GM06990 (cell line): Measurements from ENCODE around the gene NKAIN1.

Source experiments
- DNase-seq: peaks from one replicate; pipeline ENCODE4 v3.0.0-alpha.2; 2011; ENCODE audit not compliant: insufficient read length; ENCODE audit errors: extremely low read depth
- H3K27me3 ChIP-seq: replicated peaks from 2 replicates; pipeline ENCODE4 v1.6.0; 2011; ENCODE audit warnings: low read length; ENCODE audit not compliant: control insufficient read depth, insufficient read depth
- H3K36me3 ChIP-seq: 2 replicates; pipeline ENCODE4 v1.5.1; 2011; ENCODE audit warnings: low read length; ENCODE audit not compliant: control insufficient read depth, insufficient read depth
- H3K4me3 ChIP-seq: replicated peaks from 2 replicates; pipeline ENCODE4 v1.5.1; 2011; ENCODE audit warnings: low read depth, mild to moderate bottlenecking, control low read depth, low read length
- TF ChIP-seq, protein P1 (sequence below): IDR thresholded peaks from 2 replicates; pipeline ENCODE4 v1.5.1; 2011; ENCODE audit warnings: low read length, control low read depth, mild to moderate bottlenecking, inconsistent platforms; ENCODE audit not compliant: insufficient read depth, poor library complexity, severe bottlenecking

The NKAIN1 gene

DNA sequence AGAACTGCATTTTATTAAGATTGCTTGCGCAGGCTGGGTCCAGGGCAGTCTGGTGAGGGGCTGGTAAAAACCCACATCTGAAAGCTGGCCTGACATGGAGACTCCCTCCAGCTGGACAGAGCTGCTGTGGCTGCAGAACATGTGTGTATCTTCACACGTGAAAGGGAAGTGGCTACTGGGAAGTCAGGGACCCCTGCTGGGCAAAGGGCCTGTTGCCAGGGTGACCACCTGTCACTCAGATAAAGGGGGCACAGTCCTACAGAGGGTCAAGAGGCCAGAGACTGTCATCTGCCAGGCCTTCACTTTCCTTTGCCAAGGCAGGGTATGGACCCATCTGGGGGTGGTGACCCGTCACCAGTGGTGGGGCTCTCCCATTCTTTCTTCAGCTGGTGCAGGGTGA is 17.5 kb downstream of the NKAIN1 start:
- H3K36me3 ChIP-seq, result no peaks in the 10 kb centered on the region
- H3K27me3 ChIP-seq, result no peaks in the 10 kb centered on the region
- no peak for DNase-seq
- H3K4me3 ChIP-seq, result no peak overlapping the region
- TF ChIP-seq, protein P1, sequence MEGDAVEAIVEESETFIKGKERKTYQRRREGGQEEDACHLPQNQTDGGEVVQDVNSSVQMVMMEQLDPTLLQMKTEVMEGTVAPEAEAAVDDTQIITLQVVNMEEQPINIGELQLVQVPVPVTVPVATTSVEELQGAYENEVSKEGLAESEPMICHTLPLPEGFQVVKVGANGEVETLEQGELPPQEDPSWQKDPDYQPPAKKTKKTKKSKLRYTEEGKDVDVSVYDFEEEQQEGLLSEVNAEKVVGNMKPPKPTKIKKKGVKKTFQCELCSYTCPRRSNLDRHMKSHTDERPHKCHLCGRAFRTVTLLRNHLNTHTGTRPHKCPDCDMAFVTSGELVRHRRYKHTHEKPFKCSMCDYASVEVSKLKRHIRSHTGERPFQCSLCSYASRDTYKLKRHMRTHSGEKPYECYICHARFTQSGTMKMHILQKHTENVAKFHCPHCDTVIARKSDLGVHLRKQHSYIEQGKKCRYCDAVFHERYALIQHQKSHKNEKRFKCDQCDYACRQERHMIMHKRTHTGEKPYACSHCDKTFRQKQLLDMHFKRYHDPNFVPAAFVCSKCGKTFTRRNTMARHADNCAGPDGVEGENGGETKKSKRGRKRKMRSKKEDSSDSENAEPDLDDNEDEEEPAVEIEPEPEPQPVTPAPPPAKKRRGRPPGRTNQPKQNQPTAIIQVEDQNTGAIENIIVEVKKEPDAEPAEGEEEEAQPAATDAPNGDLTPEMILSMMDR, result no peak

DNA sequence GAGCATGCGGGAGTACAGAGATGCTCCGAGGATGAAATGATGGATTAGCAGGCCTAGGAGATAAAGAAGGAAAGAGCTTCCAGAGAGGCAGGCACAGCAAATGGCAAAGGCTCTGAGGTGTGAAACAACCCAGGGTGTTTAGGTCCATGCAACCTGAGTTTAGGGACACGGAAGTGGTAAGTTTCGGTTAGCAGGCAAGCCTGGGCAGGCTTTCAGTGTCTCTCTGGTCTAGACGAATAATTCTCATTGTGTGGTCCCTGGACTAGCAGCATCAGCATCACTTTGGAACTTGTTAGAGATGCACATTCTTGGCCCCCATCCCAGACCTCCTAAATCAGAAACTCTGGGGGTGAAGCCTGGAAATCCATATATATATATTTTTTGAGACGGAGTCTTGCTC is 18.6 kb downstream of the NKAIN1 start:
- no peak overlapping the region for H3K4me3 ChIP-seq
- H3K27me3 ChIP-seq, result no peaks in the 10 kb centered on the region
- no peaks in the 10 kb centered on the region for H3K36me3 ChIP-seq
- TF ChIP-seq, protein P1, result no peak
- DNase-seq, result no peak

DNA sequence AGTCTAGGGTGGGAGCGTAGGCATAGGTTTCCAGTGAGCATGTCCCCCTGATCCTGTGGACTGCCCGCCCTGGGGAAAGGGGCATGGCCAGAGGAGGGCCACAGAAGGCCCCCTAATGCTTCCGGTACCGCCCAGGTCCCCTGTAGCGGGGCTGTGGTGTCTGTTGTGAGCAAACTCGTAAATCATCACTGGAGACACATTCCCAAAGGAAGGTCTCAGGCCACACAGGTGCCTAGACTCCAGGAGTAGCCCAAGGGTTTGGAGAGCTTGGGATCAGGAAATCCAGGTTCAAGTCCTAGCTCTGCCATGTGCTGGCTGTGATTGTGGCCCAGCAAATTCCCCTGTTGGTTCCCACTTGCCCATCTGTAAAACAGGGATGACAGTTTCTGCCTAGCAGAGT is 20.2 kb downstream of the NKAIN1 start:
- Histone ChIP-seq H3K4me3 (no peak overlapping the region), H3K27me3 (no peaks in the 10 kb centered on the region; the same call in 1 of the 2 replicates), H3K36me3 (no peaks in the 10 kb centered on the region)
- TF ChIP-seq, protein P1, result no peak
- DNase-seq, result no peak

DNA sequence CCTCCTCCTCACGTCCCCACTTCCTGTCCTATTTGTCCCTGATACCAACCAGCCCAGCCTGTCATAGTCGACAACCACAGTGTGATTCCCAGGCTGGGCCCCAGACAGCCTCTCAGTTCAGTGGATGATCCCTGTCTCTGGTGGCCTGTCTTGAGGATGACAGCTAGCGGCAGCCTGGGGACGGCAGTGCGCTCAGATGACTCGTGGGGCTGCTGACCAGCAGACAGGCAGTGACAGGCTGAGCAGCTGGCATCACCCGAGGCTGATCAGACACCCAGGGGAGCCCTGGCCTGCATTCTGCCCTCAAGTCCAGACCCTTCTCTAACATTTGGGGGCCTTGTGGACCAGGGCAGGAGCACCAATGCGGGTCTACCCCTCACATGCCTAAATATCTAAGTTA is 21.0 kb downstream of the NKAIN1 start:
- no peak for DNase-seq
- Histone ChIP-seq H3K27me3 (no peaks in the 10 kb centered on the region; the same call in 1 of the 2 replicates), H3K4me3 (no peak overlapping the region), H3K36me3 (no peaks in the 10 kb centered on the region)
- TF ChIP-seq, protein P1, result no peak

DNA sequence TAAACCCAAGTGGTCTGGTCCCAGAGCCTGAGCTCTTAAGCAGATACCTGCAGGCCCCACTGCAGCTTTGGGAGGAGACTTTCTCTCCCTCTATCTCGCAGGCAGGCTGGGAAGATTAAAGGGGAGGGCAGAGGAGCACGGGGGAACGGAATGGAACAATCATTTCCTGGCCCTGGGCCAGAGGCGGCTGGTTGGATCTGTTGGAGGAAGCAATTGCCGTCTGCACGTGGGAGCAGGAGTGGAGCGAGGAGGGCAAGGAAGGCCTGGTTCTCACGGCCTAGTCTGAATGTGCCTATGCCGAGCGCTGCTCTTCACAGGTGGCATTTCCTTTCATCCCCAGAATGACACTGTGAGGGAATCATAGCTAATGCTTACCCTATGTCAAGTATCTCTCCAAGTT is 23.7 kb downstream of the NKAIN1 start:
- TF ChIP-seq, protein P1, result no peak
- Histone ChIP-seq H3K27me3 (no peaks in the 10 kb centered on the region; the same call in 1 of the 2 replicates), H3K4me3 (no peak overlapping the region), H3K36me3 (no peaks in the 10 kb centered on the region)
- DNase-seq, result no peak

DNA sequence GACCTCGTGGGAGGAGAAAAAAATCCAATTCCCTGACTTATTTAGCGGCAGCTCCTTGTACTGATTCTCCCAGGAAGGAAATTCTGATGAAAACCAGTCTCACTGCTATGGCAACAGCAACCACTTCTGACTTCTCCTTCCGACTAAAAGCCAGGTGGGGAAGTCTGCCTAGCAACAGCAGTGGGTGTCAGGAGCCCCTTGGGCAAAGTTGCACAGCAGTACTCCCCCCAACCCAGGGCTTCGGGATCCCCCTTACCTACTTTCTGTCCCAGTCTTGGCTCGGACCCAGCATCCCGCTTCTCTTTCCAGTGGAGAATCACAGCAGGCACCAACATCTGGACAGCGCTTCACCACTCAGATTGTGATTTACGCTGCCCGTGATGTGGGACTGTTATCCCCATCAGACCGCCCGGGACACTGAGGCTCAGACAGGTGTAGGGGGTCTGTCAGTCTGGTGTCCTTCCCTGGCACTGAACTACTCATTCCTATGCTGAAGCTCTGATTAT is 24.6 kb downstream of the NKAIN1 start:
- no peak for DNase-seq

More for the DNA sequence above, 24.6 kb downstream of the NKAIN1 start:
- TF ChIP-seq, protein P1, result no peak
- Histone ChIP-seq H3K4me3 (no peak overlapping the region), H3K27me3 (no peaks in the 10 kb centered on the region; the same call in 1 of the 2 replicates), H3K36me3 (no peaks in the 10 kb centered on the region)
